Measurements from ENCODE around the gene PLCG2.

Gene PLCG2

GRCh38 chr16:81744911-81745310 lies 34.2 kb upstream of the PLCG2 start:
- DNase-seq (ENCODE audit: low spot score), result no peak

GRCh38 chr16:81745704-81746558 lies 33.2 kb upstream of the PLCG2 start:
- DNase-seq (ENCODE audit: low spot score), result peak; percentile 78
- no peak for TF ChIP-seq CTCF (IDR thresholded peaks at IDR 0.05; ENCODE audit: extremely low read depth, missing control alignments)

More at GRCh38 chr16:81744911-81745310, 34.2 kb upstream of the PLCG2 start:
- no peak for TF ChIP-seq CTCF (IDR thresholded peaks at IDR 0.05; ENCODE audit: extremely low read depth, missing control alignments)

- TF ChIP-seq CTCF (IDR thresholded peaks at IDR 0.05; ENCODE audit: extremely low read depth, missing control alignments), result no peak
- DNase-seq (ENCODE audit: low spot score), result no peak
These were observed 32.5 kb upstream of the PLCG2 start for GRCh38 chr16:81746566-81746965.

GRCh38 chr16:81748476-81749198 lies 30.5 kb upstream of the PLCG2 start:
- TF ChIP-seq CTCF (IDR thresholded peaks at IDR 0.05; ENCODE audit: extremely low read depth, missing control alignments), result no peak
- no peak for DNase-seq (ENCODE audit: low spot score)

- peak; percentile 81 for DNase-seq (ENCODE audit: low spot score)
- no peak for TF ChIP-seq CTCF (IDR thresholded peaks at IDR 0.05; ENCODE audit: extremely low read depth, missing control alignments)
These were observed 26.7 kb upstream of the PLCG2 start for GRCh38 chr16:81752225-81752875.

- no peak for TF ChIP-seq CTCF (IDR thresholded peaks at IDR 0.05; ENCODE audit: extremely low read depth, missing control alignments)
- DNase-seq (ENCODE audit: low spot score), result no peak
These were observed 26.2 kb upstream of the PLCG2 start for GRCh38 chr16:81752876-81753227.

- DNase-seq (ENCODE audit: low spot score), result no peak
- TF ChIP-seq CTCF (IDR thresholded peaks at IDR 0.05; ENCODE audit: extremely low read depth, missing control alignments), result no peak
These were observed 24.2 kb upstream of the PLCG2 start for GRCh38 chr16:81754858-81755257.
